ENCODE results near the gene UBAC1.
"Not testable (repeated sequence)": the region's sequence is repeated elsewhere in the genome, so short reads cannot be mapped to it uniquely, and the experiment has no call there.

The UBAC1 gene

GRCh38 chr9:135923508-135923907, 37.7 kb downstream of the UBAC1 start:
- DNase-seq (ENCODE audit: low read depth in 1 of 2, low spot score in 1 of 2): no peak

DNA sequence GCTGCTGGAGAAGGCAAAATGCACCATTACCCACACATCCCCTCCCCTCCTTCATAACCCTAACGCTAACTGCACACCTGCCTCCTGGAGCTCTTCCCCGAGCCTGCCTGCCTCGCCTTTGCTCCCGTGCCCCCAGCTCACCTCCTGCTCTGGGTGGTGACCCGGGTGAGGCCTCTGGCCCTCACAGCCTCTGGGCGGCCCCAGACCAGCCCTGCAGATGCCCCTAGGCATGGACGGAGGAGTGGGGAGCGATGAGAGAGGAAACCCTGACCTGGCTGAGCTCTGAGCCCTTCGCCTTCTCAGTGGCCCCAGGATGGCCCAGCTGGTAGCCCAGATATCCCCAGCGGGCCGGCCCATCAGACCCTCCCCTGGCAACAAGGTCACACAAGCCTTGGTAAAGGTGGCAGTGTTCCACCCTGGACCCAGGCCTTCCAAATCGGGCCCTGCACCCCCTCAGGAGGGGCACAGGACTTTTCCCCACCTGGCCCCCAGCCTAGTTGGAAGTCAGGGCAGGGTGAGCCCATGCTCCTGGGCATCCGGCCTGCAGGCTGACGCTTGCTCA, 39.3 kb downstream of the UBAC1 start:
- no peak for DNase-seq (ENCODE audit: low read depth in 1 of 2, low spot score in 1 of 2)

DNA sequence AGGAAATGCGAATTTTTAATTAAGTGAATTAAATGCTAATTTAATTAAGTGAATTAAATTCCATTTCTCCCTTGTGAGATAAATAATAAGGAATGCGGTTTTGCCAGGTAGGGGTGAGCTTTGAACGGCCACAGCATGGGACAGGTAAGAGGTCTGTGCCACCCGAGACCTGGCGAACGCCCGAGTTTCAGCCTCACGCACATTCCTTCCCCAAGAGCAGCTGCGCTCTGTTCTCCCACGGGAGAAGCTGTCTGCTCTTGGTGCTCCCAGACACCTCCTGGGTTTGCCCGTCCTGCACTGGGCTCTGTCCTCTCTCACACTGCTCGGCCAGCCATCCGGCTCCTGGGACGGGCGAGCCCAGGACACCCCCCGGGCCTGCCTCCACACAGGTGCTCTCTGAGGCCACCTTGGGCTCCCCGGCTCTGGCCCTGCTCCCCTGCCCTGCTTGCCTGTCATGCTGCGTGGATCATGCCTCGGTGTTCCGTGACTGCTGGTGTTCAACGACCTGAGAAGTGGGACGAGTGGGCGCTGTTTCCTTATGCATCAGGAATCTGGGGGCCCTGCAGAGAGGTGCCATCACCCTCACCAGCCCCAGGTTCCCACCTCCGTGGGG, 40.1 kb downstream of the UBAC1 start:
- no peak for DNase-seq (ENCODE audit: low read depth in 1 of 2, low spot score in 1 of 2)

- DNase-seq (ENCODE audit: low read depth in 1 of 2, low spot score in 1 of 2): no peak
Measured at GRCh38 chr9:135920256-135920930, 40.8 kb downstream of the UBAC1 start.

GRCh38 chr9:135919318-135919890, 41.8 kb downstream of the UBAC1 start:
- no peak for DNase-seq (ENCODE audit: low read depth in 1 of 2, low spot score in 1 of 2)

GRCh38 chr9:135916227-135916626, 44.9 kb downstream of the UBAC1 start:
- not testable (repeated sequence) for DNase-seq (ENCODE audit: low read depth in 1 of 2, low spot score in 1 of 2)

- DNase-seq (ENCODE audit: low read depth in 1 of 2, low spot score in 1 of 2): no peak
Measured at GRCh38 chr9:135914921-135915320, 46.3 kb downstream of the UBAC1 start.

GRCh38 chr9:135911233-135911632, 49.9 kb downstream of the UBAC1 start:
- DNase-seq (ENCODE audit: low read depth in 1 of 2, low spot score in 1 of 2): not testable (repeated sequence)

GRCh38 chr9:135910757-135911156, 50.4 kb downstream of the UBAC1 start:
- DNase-seq (ENCODE audit: low read depth in 1 of 2, low spot score in 1 of 2): no peak

- DNase-seq (ENCODE audit: low read depth in 1 of 2, low spot score in 1 of 2): no peak
Measured at GRCh38 chr9:135910216-135910615, 51.0 kb downstream of the UBAC1 start.

GRCh38 chr9:135909371-135909770, 51.8 kb downstream of the UBAC1 start:
- DNase-seq (ENCODE audit: low read depth in 1 of 2, low spot score in 1 of 2): no peak

DNA sequence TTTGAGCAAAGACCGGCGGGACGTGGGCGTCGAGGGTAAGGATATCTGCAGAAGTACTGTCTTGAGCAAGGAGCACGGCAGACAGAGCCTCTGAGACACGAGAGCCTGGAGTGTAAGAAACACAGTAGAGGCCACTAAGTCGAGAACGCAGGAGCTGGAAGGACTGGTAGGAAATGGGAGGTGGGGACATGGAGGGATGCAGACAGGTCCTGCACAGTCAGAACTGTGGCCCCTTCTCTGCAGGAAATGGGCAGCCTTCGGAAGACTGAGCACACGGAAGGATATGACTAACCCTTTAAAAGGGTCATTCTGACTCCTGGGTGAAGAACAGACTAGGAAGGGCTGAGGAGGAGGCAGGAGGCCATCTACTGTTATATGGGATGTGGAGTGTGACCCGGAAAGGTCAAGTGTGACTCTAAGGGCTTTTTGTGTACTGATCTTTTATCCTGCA, 52.4 kb downstream of the UBAC1 start:
- DNase-seq (ENCODE audit: low read depth in 1 of 2, low spot score in 1 of 2): no peak

DNA sequence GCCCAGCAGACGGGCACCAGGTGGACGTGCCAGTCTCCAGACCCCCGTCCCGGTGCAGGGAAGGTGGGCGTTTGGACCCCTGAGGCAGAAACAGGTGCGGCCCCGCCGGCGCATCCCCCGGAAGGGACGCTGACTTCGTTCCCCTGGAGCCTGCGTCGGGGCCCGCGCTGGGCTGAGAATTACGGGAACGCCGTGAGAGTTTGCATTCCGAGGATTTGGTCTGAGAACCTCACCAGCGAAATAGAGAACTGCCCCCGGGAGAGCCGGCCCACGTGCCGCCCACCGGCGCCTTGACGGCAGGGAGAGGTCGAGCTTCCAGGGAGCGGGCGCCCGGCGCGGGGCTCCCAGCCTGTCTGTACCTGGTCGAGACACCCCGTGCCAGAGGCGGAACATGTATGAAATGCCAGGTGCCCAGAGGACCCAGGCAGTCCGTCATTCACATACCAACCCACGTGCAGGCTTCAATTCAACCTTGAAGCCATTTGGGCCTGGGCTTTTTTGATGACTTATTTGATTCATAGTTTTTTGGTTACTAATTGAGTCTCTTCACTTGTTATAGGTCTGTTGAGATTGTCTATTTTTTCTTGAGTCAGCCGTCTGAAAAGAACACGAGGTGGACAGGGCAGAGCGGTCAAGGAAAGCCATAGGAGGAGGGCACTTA, 53.0 kb downstream of the UBAC1 start:
- peak in 1 of 2 donors; percentile 16 for DNase-seq (ENCODE audit: low read depth in 1 of 2, low spot score in 1 of 2)

DNA sequence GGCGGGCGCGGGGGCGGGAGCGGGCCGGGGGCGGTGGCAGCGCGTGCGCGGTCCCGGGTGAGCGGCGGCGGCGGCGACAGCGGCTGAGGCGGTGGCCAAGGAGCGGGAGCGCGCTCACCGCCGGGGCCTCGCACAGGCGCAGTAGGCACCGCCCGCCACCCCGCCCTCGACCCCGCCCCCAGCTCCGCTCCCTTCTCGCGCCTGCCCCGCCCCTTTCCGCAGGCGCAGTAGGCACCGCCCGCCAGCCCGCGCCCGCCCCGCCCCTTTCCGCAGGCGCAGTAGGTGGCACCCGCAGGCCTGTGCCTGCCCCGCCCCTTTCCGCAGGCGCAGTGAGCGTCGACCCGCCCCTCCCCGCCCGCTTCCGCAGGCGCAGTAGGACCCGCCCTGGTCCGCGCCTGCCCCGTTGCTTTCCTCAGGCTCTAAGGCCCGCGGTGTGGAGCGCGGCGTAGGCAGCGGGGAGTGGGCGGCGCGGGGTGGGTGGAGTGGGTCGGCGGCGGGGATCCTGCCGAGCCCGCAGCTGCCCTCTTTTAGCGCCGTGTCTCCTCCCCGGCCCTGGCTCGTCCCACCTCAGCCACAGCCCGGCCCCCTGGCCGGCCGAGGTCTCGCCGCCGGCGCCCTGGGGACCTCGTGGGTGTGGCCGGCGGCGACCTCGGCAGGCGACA, 53.6 kb downstream of the UBAC1 start, which contains the start of gene CAMSAP1:
Gene CAMSAP1, minus strand, starts transcription at position 116 of the 662 bp plus-strand sequence. CDS start 387 bp downstream, outside the sequence.
- peak; percentile 94 to 95 for DNase-seq (ENCODE audit: low read depth in 1 of 2, low spot score in 1 of 2)

GRCh38 chr9:135907006-135907430, 54.2 kb downstream of the UBAC1 start:
- DNase-seq (ENCODE audit: low read depth in 1 of 2, low spot score in 1 of 2): no peak

- no peak for DNase-seq (ENCODE audit: low read depth in 1 of 2, low spot score in 1 of 2)
Measured at GRCh38 chr9:135906291-135907005, 54.7 kb downstream of the UBAC1 start.

GRCh38 chr9:135905380-135906258, 55.6 kb downstream of the UBAC1 start:
- DNase-seq (ENCODE audit: low read depth in 1 of 2, low spot score in 1 of 2): peak in 1 of 2 donors; percentile 58

DNA sequence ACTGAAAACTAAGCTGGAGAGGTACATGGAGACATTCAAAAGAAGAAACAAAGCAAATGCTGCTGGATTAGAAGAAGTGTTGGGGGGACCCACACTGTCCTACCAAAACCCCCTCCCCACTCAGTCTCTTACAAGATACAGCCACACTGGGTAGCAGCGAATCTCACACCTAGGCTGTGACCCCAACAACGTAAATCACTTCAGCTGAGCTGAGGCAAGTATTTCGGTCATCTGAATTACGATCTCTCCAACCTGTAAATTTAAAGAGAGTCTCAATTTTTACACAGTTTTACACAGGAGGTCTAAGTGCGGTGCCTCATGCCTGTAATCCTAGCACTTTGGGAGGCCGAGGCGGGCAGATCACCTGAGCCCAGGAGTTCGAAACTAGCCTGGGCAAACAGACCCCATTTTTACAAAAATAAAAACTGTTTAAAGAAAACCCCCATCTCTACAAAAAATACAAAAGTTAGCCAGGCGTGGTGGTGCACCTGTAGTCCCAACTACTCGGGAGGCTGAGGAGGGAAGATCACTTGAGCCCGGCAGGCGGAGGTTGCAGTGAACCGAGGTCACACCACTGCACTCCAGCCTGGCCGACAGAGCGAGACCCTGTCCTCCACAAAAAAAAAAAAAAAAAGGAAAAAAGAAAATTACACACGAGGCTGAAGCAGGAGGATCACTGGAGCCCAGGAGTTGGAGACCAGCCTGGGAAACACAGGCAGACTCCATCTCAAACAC, 57.2 kb downstream of the UBAC1 start:
- no peak for DNase-seq (ENCODE audit: low read depth in 1 of 2, low spot score in 1 of 2)

- DNase-seq (ENCODE audit: low read depth in 1 of 2, low spot score in 1 of 2): no peak
Measured at GRCh38 chr9:135903358-135903656, 57.9 kb downstream of the UBAC1 start.

Data from stimulated activated CD4-positive, alpha-beta T cell treated with anti-CD3 and anti-CD28 coated beads, Interleukin-15, amount 100 ng/mL, for 1 hour (primary cell).